Measurements from ENCODE around the gene FAM131A. TPM values are rescaled to one million over a fixed set of nuclear protein-coding genes. Genes with fewer than 3 reads are reported as not detected.

FAM131A gene
- total RNA-seq, 1 experiment from 2014 or later, result 13.9 TPM

DNA sequence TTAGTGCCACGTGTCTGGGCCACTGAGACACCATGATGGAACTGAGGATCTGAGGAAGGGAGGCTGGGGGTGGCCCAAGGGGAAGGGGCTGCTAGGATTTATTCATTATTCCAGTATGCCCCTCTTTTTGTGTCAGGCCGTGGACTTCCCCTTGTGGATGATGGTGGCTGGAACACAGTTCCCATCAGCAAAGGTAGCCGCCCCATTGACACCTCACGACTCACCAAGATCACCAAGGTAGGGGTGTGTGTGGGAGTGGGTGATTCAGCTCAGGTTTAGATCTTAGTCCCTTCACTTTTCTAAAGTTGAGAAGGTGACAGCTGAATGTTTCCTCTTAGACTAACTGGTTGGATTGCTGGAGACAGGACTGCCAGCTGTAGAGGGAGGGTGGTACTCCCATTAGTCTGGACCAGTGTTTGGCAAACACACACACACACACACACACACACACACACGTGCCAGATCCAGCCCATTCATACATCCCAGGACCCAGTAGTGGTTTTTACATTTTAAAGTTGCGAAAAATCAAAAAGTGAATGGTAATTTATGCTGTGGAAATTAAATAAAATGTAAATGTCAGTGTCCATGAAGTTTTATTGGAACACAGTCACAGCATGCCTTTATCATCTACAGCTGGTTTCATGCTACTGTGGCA is 11.6 kb upstream of the FAM131A start:
- Histone ChIP-seq H3K4me3 (no peak overlapping the region), H3K4me1 (replicated peaks) (peaks cover 2% of the 10 kb centered on the region), H3K27ac (no peak overlapping the region), H3K36me3 (peaks cover 100% of the 10 kb centered on the region), H3K27me3 (replicated peaks) (no peaks in the 10 kb centered on the region), H3K9me3 (replicated peaks) (no peaks in the 10 kb centered on the region)
- DNase-seq (ENCODE audit: low read depth in 1 of 2, low spot score in 2 of 2), result no peak

DNA sequence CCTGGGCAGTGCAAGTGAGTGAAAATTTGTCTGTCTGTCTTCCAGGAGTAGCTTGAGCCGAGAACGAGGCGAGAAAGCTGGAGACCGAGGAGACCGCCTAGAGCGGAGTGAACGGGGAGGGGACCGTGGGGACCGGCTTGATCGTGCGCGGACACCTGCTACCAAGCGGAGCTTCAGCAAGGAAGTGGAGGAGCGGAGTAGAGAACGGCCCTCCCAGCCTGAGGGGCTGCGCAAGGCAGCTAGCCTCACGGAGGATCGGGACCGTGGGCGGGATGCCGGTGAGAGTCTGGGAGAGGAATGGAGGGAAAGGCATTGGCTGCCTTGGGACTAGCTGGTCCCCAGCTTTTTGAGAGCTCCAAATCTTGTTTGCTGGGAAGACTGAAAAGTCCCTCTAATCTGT is 10.2 kb upstream of the FAM131A start:
- Histone ChIP-seq H3K4me1 (replicated peaks) (peaks cover 15% of the 10 kb centered on the region), H3K27me3 (replicated peaks) (no peaks in the 10 kb centered on the region), H3K27ac (no peak overlapping the region), H3K9me3 (replicated peaks) (no peaks in the 10 kb centered on the region), H3K36me3 (peaks cover 100% of the 10 kb centered on the region), H3K4me3 (no peak overlapping the region)
- no peak for DNase-seq (ENCODE audit: low read depth in 1 of 2, low spot score in 2 of 2)

GRCh38 chr3:184328516-184328915 is 8.9 kb upstream of the FAM131A start:
- no peak for DNase-seq (ENCODE audit: low read depth in 1 of 2, low spot score in 2 of 2)
- Histone ChIP-seq H3K9me3 (replicated peaks) (no peaks in the 10 kb centered on the region), H3K36me3 (peaks cover 100% of the 10 kb centered on the region), H3K27ac (no peak overlapping the region), H3K4me3 (no peak overlapping the region), H3K4me1 (replicated peaks) (peaks cover 28% of the 10 kb centered on the region), H3K27me3 (replicated peaks) (no peaks in the 10 kb centered on the region)

GRCh38 chr3:184332370-184333090 is 4.9 kb upstream of the FAM131A start:
- peak; percentile 54 to 72 for DNase-seq (ENCODE audit: low read depth in 1 of 2, low spot score in 2 of 2)
- H3K9me3 ChIP-seq (replicated peaks), result no peaks in the 10 kb centered on the region
- no peaks in the 10 kb centered on the region for H3K27me3 ChIP-seq (replicated peaks)
- H3K27ac ChIP-seq, result peak overlapping the region; percentile 81
- peaks cover 64% of the 10 kb centered on the region for H3K4me1 ChIP-seq (replicated peaks)
- peaks cover 83% of the 10 kb centered on the region for H3K36me3 ChIP-seq
- no peak overlapping the region for H3K4me3 ChIP-seq

DNA sequence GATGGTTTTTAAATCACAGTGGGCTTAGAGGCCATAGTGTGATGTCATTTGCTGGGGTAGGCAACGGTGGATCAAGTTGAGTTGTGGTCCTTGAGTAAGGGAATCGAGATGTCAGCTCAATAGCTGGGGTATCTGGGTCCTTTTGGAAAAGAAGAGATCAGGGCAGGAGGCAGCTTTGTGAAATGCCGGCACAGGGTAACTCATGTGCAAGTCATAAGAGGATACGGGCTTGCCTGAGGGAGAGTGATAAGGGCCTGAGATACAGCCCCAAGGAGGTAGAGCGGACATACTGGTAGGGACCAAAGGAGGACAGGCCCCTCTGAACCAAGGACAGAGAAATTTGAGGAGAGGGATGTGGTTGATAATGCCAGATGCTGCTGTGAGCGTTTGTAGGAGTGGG is 4.2 kb upstream of the FAM131A start:
- H3K9me3 ChIP-seq (replicated peaks), result no peaks in the 10 kb centered on the region
- H3K4me1 ChIP-seq (replicated peaks), result peaks cover 64% of the 10 kb centered on the region
- H3K27ac ChIP-seq, result peak overlapping the region; percentile 81
- no peaks in the 10 kb centered on the region for H3K27me3 ChIP-seq (replicated peaks)
- DNase-seq (ENCODE audit: low read depth in 1 of 2, low spot score in 2 of 2), result no peak
- no peak overlapping the region for H3K4me3 ChIP-seq
- H3K36me3 ChIP-seq, result peaks cover 77% of the 10 kb centered on the region

DNA sequence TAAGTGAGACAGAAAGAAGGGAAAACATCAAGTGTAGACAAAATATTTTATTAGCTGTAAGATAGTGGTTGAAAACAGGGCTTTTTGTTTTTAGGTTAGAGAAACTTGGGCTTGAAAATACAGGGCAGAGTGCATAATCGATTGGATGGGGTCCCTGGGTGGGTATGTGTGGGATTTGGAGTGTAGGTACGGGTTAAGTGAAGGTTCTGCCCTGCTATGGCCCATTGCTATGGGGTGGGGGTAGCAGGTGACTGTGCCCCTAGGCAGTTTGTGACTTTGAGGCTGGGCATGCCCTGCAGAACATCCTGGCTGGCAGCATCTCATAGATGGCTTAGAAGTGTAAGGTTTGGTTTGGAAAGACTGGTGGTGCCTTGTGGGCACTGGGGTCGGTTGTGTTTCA is 3.7 kb upstream of the FAM131A start:
- Histone ChIP-seq H3K4me3 (no peak overlapping the region), H3K36me3 (peaks cover 72% of the 10 kb centered on the region), H3K27ac (peak overlapping the region; percentile 81), H3K4me1 (replicated peaks) (peaks cover 64% of the 10 kb centered on the region), H3K27me3 (replicated peaks) (no peaks in the 10 kb centered on the region), H3K9me3 (replicated peaks) (no peaks in the 10 kb centered on the region)
- no peak for DNase-seq (ENCODE audit: low read depth in 1 of 2, low spot score in 2 of 2)

- DNase-seq (ENCODE audit: low read depth in 1 of 2, low spot score in 2 of 2), result peak; percentile 54 to 83
- Histone ChIP-seq H3K36me3 (peaks cover 63% of the 10 kb centered on the region), H3K27ac (peak overlapping the region; percentile 81), H3K4me1 (replicated peaks) (peaks cover 68% of the 10 kb centered on the region), H3K27me3 (replicated peaks) (no peaks in the 10 kb centered on the region), H3K4me3 (no peak overlapping the region), H3K9me3 (replicated peaks) (no peaks in the 10 kb centered on the region)
Observed at GRCh38 chr3:184334470-184335158, 2.8 kb upstream of the FAM131A start.

GRCh38 chr3:184335291-184335660 is 2.1 kb upstream of the FAM131A start:
- peak overlapping the region; percentile 54 for H3K4me3 ChIP-seq
- peaks cover 75% of the 10 kb centered on the region for H3K4me1 ChIP-seq (replicated peaks)

DNA sequence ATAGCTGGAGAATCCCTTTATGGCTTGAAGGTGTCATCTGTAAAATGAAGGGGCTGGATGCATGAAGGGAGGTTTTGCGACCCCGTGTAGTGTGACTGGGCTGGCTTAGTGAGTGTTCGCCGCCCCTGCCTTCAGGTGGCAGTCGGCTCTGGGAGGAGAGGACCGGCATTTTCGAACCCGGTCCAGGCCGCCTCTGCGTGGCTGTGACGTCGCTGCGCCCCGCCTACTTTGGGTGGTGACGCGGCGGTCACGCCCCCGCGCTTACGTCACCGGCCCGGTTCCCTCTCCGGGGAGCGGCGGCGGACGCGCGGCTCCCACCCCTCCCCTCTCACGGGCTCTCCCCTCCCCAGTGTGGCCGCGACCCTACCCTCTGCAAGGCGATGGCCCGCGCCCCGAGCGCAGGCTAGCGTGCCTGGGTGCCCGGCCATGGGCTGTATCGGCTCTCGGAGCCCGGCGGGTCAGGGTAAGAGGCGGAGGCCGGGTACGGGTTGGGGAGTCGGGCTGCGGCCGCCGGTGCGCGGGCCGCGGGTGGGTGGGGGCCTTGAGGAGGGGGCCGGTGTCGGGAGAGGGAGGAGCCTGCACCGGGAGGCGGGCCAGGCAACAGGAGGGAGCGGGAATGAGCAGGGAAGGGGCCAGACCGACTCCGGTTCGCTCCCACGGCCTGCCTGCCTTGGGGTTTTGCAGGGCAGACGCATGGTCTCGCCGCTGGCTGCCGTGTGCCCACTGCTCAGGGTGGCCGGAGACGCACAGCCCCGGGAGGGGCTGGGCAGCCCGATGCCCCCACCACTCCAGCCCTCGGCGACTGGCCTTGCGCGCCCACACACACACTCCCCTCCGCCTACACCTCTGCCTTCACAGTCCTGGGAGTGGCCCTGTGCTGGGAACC is 1.5 kb upstream of the FAM131A start:
- H3K4me1 ChIP-seq (replicated peaks), result peaks cover 78% of the 10 kb centered on the region
- H3K27me3 ChIP-seq (replicated peaks), result no peaks in the 10 kb centered on the region
- H3K27ac ChIP-seq, result peak overlapping the region; percentile 78
- DNase-seq (ENCODE audit: low read depth in 1 of 2, low spot score in 2 of 2), result peak; percentile 77 to 81
- H3K36me3 ChIP-seq, result peaks cover 50% of the 10 kb centered on the region
- H3K9me3 ChIP-seq (replicated peaks), result no peaks in the 10 kb centered on the region
- H3K4me3 ChIP-seq, result peak overlapping the region; percentile 54

More at GRCh38 chr3:184335291-184335660, 2.1 kb upstream of the FAM131A start:
- H3K9me3 ChIP-seq (replicated peaks), result no peaks in the 10 kb centered on the region
- H3K27me3 ChIP-seq (replicated peaks), result no peaks in the 10 kb centered on the region
- no peak for DNase-seq (ENCODE audit: low read depth in 1 of 2, low spot score in 2 of 2)
- H3K27ac ChIP-seq, result peak overlapping the region; percentile 78
- H3K36me3 ChIP-seq, result peaks cover 56% of the 10 kb centered on the region

DNA sequence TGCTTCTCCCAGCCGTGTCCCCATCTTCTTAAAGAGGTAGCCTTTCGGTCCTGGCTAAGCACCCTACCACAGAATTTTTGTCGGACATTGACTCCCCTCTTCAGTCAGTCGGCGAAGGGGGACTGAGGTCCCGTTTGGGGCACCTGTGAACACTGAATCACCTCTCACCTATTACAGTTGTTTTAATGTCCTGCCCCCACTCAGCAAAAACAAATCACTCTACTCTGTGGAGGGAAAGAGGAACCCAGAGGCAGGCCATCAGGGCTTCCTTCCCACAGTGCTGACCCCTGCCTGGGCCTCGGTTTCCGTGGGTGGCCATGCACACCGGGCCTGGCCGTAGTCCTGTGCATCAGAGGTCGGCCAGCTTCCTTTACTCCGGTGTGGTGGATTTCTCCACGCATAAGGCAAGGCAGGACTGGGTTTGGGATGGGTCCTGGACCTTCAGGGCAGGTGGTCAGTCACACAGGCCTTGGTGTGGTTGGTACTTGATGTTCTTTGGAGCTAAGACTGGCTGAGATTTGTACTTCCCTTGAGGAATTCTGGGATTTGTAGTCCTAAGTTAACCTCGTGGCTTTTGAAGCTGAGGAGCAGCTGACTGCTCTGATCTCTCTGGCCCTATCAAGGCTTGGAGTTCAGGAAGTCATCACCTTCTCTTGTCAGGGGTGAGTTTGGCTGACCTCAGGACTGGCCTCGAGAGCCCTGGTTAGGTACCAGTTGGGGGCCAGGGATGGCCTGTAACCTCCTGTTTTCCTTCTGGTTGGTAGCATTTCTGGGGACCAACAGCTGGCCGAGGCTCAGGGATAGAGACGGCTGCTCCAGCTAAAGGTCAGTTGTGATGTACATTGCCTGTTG is 627 bp upstream of the FAM131A start:
- peak overlapping the region; percentile 54 for H3K4me3 ChIP-seq
- H3K36me3 ChIP-seq, result peaks cover 41% of the 10 kb centered on the region
- H3K27me3 ChIP-seq (replicated peaks), result no peaks in the 10 kb centered on the region
- no peak overlapping the region for H3K27ac ChIP-seq
- peak in 1 of 2 experiments; percentile 26 for DNase-seq (ENCODE audit: low read depth in 1 of 2, low spot score in 2 of 2)
- no peaks in the 10 kb centered on the region for H3K9me3 ChIP-seq (replicated peaks)
- peaks cover 73% of the 10 kb centered on the region for H3K4me1 ChIP-seq (replicated peaks)

- no peak overlapping the region for H3K4me3 ChIP-seq
Observed at GRCh38 chr3:184337981-184338380, 581 bp downstream of the FAM131A start.

GRCh38 chr3:184338511-184338945 is 1.1 kb downstream of the FAM131A start:
- DNase-seq (ENCODE audit: low read depth in 1 of 2, low spot score in 2 of 2), result no peak
- peaks cover 26% of the 10 kb centered on the region for H3K36me3 ChIP-seq
- H3K27me3 ChIP-seq (replicated peaks), result no peaks in the 10 kb centered on the region
- no peaks in the 10 kb centered on the region for H3K9me3 ChIP-seq (replicated peaks)
- no peak overlapping the region for H3K27ac ChIP-seq
- no peak overlapping the region for H3K4me3 ChIP-seq
- H3K4me1 ChIP-seq (replicated peaks), result peaks cover 55% of the 10 kb centered on the region

More at GRCh38 chr3:184337981-184338380, 581 bp downstream of the FAM131A start:
- peaks cover 29% of the 10 kb centered on the region for H3K36me3 ChIP-seq
- H3K27me3 ChIP-seq (replicated peaks), result no peaks in the 10 kb centered on the region
- no peak overlapping the region for H3K27ac ChIP-seq
- DNase-seq (ENCODE audit: low read depth in 1 of 2, low spot score in 2 of 2), result no peak
- H3K4me1 ChIP-seq (replicated peaks), result peaks cover 61% of the 10 kb centered on the region
- no peaks in the 10 kb centered on the region for H3K9me3 ChIP-seq (replicated peaks)
